ENCODE measurements around the gene SYT14.

DNA sequence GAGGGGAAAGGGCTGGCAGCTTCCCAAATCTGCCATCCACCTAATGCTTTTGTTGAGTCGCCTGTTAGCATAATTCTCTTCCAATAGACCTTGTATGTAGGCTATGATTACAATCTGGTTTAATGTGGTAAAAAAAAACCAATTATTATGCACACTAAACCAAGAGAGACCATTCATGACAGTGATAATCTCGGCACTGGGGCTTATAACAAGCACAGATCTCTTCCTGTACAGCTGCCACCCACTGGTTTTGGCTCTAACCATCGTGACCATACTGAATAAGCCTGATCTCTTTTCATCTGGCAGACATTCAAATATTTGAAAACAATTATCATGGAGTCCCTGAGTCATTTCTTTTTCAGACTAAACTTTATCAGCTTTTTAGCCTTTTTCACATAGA, 12.0 kb upstream of the SYT14 start:
- TF ChIP-seq, protein P1, sequence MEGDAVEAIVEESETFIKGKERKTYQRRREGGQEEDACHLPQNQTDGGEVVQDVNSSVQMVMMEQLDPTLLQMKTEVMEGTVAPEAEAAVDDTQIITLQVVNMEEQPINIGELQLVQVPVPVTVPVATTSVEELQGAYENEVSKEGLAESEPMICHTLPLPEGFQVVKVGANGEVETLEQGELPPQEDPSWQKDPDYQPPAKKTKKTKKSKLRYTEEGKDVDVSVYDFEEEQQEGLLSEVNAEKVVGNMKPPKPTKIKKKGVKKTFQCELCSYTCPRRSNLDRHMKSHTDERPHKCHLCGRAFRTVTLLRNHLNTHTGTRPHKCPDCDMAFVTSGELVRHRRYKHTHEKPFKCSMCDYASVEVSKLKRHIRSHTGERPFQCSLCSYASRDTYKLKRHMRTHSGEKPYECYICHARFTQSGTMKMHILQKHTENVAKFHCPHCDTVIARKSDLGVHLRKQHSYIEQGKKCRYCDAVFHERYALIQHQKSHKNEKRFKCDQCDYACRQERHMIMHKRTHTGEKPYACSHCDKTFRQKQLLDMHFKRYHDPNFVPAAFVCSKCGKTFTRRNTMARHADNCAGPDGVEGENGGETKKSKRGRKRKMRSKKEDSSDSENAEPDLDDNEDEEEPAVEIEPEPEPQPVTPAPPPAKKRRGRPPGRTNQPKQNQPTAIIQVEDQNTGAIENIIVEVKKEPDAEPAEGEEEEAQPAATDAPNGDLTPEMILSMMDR (IDR thresholded peaks at IDR 0.05; ENCODE audit: poor library complexity, severe bottlenecking), result no peak
- no peak for TF ChIP-seq POLR2AphosphoS5 (IDR thresholded peaks at IDR 0.05)
- TF ChIP-seq EZH2 (IDR thresholded peaks at IDR 0.05; ENCODE audit: borderline replicate concordance, insufficient read depth, low read length, poor library complexity, severe bottlenecking), result no peak
- TF ChIP-seq MXI1 (conservative IDR thresholded peaks at IDR 0.05; ENCODE audit: poor library complexity, severe bottlenecking), result no peak

Data from neural cell (in vitro differentiated cells).